ENCODE data around the gene ADRA2C. TPM values are rescaled to one million over a fixed set of nuclear protein-coding genes. Genes with fewer than 3 reads are reported as not detected.

ADRA2C gene
- total and polyA plus RNA-seq, 2 of the 13 experiments (the other 11 are each of a cell fraction or from before 2014, with no cell fraction given), result 15.4 to 69.7 TPM

GRCh38 chr4:3781997-3782930 lies 16.1 kb downstream of the ADRA2C start (continued):
- TF ChIP-seq RAD21 (CRISPR knock-in tag; IDR thresholded peaks at IDR 0.05) (peak; percentile 44), CHCHD3 (CRISPR knock-in tag; IDR thresholded peaks at IDR 0.05) (no peak), ATRX (CRISPR knock-in tag; IDR thresholded peaks at IDR 0.05; ENCODE audit: borderline replicate concordance) (no peak), PAWR (CRISPR knock-in tag; IDR thresholded peaks at IDR 0.05; ENCODE audit: borderline replicate concordance) (no peak), MEF2D (CRISPR knock-in tag; IDR thresholded peaks at IDR 0.05) (no peak), ZNF747 (CRISPR knock-in tag; IDR thresholded peaks at IDR 0.05; ENCODE audit: borderline replicate concordance) (peak; percentile 60; the same call in 1 of the 2 replicates), ZNF782 (CRISPR knock-in tag; IDR thresholded peaks at IDR 0.05; ENCODE audit: borderline replicate concordance) (no peak), FOXJ3 (CRISPR knock-in tag; IDR thresholded peaks at IDR 0.05; ENCODE audit: borderline replicate concordance) (no peak), HMGXB3 (CRISPR knock-in tag; IDR thresholded peaks at IDR 0.05; ENCODE audit: borderline replicate concordance) (no peak), ZNF207 (IDR thresholded peaks at IDR 0.05; ENCODE audit: borderline replicate concordance) (no peak), NFIB (CRISPR knock-in tag; IDR thresholded peaks at IDR 0.05; ENCODE audit: borderline replicate concordance) (no peak), EP300 (IDR thresholded peaks at IDR 0.05; ENCODE audit: low read depth in 2 of 2, low read length in 2 of 2) (no peak), EP300 (CRISPR knock-in tag; IDR thresholded peaks at IDR 0.05; ENCODE audit: borderline replicate concordance) (no peak), PCBP1 (IDR thresholded peaks at IDR 0.05; ENCODE audit: borderline replicate concordance, low read depth, low read length) (peak; percentile 17; the same call in 1 of the 2 replicates), HHEX (CRISPR knock-in tag; IDR thresholded peaks at IDR 0.05) (no peak), NPAS2 (CRISPR knock-in tag; IDR thresholded peaks at IDR 0.05; ENCODE audit: borderline replicate concordance) (no peak)
- TF ChIP-seq, protein P1, sequence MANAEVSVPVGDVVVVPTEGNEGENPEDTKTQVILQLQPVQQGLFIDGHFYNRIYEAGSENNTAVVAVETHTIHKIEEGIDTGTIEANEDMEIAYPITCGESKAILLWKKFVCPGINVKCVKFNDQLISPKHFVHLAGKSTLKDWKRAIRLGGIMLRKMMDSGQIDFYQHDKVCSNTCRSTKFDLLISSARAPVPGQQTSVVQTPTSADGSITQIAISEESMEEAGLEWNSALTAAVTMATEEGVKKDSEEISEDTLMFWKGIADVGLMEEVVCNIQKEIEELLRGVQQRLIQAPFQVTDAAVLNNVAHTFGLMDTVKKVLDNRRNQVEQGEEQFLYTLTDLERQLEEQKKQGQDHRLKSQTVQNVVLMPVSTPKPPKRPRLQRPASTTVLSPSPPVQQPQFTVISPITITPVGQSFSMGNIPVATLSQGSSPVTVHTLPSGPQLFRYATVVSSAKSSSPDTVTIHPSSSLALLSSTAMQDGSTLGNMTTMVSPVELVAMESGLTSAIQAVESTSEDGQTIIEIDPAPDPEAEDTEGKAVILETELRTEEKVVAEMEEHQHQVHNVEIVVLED (CRISPR knock-in tag; IDR thresholded peaks at IDR 0.05; ENCODE audit: borderline replicate concordance), result no peak
- TF ChIP-seq, protein P2, sequence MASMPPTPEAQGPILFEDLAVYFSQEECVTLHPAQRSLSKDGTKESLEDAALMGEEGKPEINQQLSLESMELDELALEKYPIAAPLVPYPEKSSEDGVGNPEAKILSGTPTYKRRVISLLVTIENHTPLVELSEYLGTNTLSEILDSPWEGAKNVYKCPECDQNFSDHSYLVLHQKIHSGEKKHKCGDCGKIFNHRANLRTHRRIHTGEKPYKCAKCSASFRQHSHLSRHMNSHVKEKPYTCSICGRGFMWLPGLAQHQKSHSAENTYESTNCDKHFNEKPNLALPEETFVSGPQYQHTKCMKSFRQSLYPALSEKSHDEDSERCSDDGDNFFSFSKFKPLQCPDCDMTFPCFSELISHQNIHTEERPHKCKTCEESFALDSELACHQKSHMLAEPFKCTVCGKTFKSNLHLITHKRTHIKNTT (CRISPR knock-in tag; IDR thresholded peaks at IDR 0.05), result no peak

Measured in HepG2 (cell line).